ENCODE data around the gene SNX20. TPM values are rescaled to one million over a fixed set of nuclear protein-coding genes. Genes with fewer than 3 reads are reported as not detected.

Gene SNX20
- total and polyA plus RNA-seq, 2 donors (not counting 3 experiments of a cell fraction or from before 2014, with no cell fraction given): not detected

GRCh38 chr16:50721549-50722404 is 40.7 kb upstream of the SNX20 start:
- BruUV-seq (replicated peaks): no TSS peak
- Histone ChIP-seq H2AFZ (ENCODE audit: low read depth, low read length) (no peak overlapping the region), H3K79me2 (ENCODE audit: control insufficient read depth, insufficient read depth, low read length) (no peaks in the 10 kb centered on the region), H3K36me3 (ENCODE audit: control insufficient read depth in 2 of 2, extremely low read depth in 1 of 2, insufficient read depth in 2 of 2, low read length in 2 of 2) (no peaks in the 10 kb centered on the region), H3K4me1 (ENCODE audit: control insufficient read depth, extremely low read depth, insufficient read depth, low read length) (no peaks in the 10 kb centered on the region), H3K9ac (replicated peaks; ENCODE audit: extremely low read depth, insufficient read depth, low read length) (no peak overlapping the region), H4K20me1 (replicated peaks; ENCODE audit: control insufficient read depth, extremely low read depth, insufficient read depth, low read length) (no peaks in the 10 kb centered on the region), H3K4me2 (ENCODE audit: insufficient read depth, low read length) (no peak overlapping the region), H3K27ac (ENCODE audit: insufficient read depth, low read depth, low read length) (no peak overlapping the region), H3K9me1 (replicated peaks; ENCODE audit: control insufficient read depth, extremely low read depth, insufficient read depth, low read length) (no peaks in the 10 kb centered on the region), H3K27me3 (ENCODE audit: control insufficient read depth in 2 of 2, insufficient read depth in 2 of 2, low read length in 2 of 2) (no peaks in the 10 kb centered on the region), H3K9me3 (replicated peaks; ENCODE audit: control insufficient read depth, insufficient read depth, low read length) (no peaks in the 10 kb centered on the region), H3K4me3 (replicated peaks in 1 of 3; ENCODE audit: insufficient read depth in 1 of 3, low read depth in 1 of 3, low read length in 3 of 3) (no peak overlapping the region)
- DNase-seq (ENCODE audit: low read depth, low spot score) (no peak), FAIRE-seq (no peak)
- no peak for TF ChIP-seq POLR2A (IDR thresholded peaks at IDR 0.05; ENCODE audit: low read depth, low read length)
- TF ChIP-seq EZH2 (IDR thresholded peaks at IDR 0.05; ENCODE audit: borderline replicate concordance, low read depth, low read length, severe bottlenecking): no peak
- TF ChIP-seq GATA2 (IDR thresholded peaks at IDR 0.05; ENCODE audit: insufficient read depth, insufficient read length, low read depth, low read length): no peak
- TF ChIP-seq, protein P1, sequence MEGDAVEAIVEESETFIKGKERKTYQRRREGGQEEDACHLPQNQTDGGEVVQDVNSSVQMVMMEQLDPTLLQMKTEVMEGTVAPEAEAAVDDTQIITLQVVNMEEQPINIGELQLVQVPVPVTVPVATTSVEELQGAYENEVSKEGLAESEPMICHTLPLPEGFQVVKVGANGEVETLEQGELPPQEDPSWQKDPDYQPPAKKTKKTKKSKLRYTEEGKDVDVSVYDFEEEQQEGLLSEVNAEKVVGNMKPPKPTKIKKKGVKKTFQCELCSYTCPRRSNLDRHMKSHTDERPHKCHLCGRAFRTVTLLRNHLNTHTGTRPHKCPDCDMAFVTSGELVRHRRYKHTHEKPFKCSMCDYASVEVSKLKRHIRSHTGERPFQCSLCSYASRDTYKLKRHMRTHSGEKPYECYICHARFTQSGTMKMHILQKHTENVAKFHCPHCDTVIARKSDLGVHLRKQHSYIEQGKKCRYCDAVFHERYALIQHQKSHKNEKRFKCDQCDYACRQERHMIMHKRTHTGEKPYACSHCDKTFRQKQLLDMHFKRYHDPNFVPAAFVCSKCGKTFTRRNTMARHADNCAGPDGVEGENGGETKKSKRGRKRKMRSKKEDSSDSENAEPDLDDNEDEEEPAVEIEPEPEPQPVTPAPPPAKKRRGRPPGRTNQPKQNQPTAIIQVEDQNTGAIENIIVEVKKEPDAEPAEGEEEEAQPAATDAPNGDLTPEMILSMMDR (IDR thresholded peaks at IDR 0.05; ENCODE audit: extremely low read depth in 1 of 2, insufficient read depth in 1 of 2, low read depth in 1 of 2, low read length in 2 of 2): no peak
- TF ChIP-seq JUN (IDR thresholded peaks at IDR 0.05; ENCODE audit: borderline replicate concordance, insufficient read depth, insufficient read length, low read depth): no peak
- TF ChIP-seq FOS (IDR thresholded peaks at IDR 0.05; ENCODE audit: borderline replicate concordance, insufficient read depth, low read length): no peak
- TF ChIP-seq, protein P2, sequence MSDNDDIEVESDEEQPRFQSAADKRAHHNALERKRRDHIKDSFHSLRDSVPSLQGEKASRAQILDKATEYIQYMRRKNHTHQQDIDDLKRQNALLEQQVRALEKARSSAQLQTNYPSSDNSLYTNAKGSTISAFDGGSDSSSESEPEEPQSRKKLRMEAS (IDR thresholded peaks at IDR 0.05; ENCODE audit: insufficient read depth, insufficient read length): no peak
- no peak for TF ChIP-seq POLR2AphosphoS5 (IDR thresholded peaks at IDR 0.05; ENCODE audit: insufficient read depth, low read depth, low read length)
- TF ChIP-seq MYC (IDR thresholded peaks at IDR 0.05; ENCODE audit: low read depth, low read length): no peak
- POLR2A ChIA-PET: no interaction called here
- dilution Hi-C loops (cut with MboI; ENCODE audit: extremely low pct_ligation_motif_present, low sequenced_read_pairs) (no loop called here), intact Hi-C loops (cut with micrococcal nuclease) (no loop called here)
- CTCF ChIA-PET: interaction anchor here (0.6 to 1.8 kb wide), 4 partner anchors 13 to 1143 kb away, joined by 3 to 6 read pairs (median 3); no protein-coding TSS in a partner anchor
